ENCODE data around the gene SCUBE1.

SCUBE1 gene

GRCh38 chr22:43235445-43236409 is 107.4 kb downstream of the SCUBE1 start:
- no peak for TF ChIP-seq CTCF (IDR thresholded peaks at IDR 0.05)
- H3K27ac ChIP-seq, result no peak overlapping the region
- peaks cover 7% of the 10 kb centered on the region for H3K27me3 ChIP-seq
- no peaks in the 10 kb centered on the region for H3K9me3 ChIP-seq
- H3K4me1 ChIP-seq (ENCODE audit: control insufficient read depth in 1 of 2, insufficient read depth in 1 of 2, low read depth in 1 of 2, low read length in 1 of 2), result peaks cover 0 to 5% of the 10 kb centered on the region in 2 experiments
- H3K4me3 ChIP-seq (ENCODE audit: low read depth in 1 of 2, low read length in 1 of 2), result no peak overlapping the region
- no peaks in the 10 kb centered on the region for H3K36me3 ChIP-seq

GRCh38 chr22:43234264-43234988 is 108.7 kb downstream of the SCUBE1 start:
- Histone ChIP-seq H3K9me3 (no peaks in the 10 kb centered on the region), H3K27ac (no peak overlapping the region), H3K4me1 (ENCODE audit: control insufficient read depth in 1 of 2, insufficient read depth in 1 of 2, low read depth in 1 of 2, low read length in 1 of 2) (peaks cover 0 to 5% of the 10 kb centered on the region in 2 experiments), H3K36me3 (no peaks in the 10 kb centered on the region), H3K27me3 (peaks cover 7% of the 10 kb centered on the region), H3K4me3 (ENCODE audit: low read depth in 1 of 2, low read length in 1 of 2) (no peak overlapping the region)
- TF ChIP-seq CTCF (IDR thresholded peaks at IDR 0.05), result no peak

GRCh38 chr22:43233529-43233928 is 109.6 kb downstream of the SCUBE1 start:
- no peak for TF ChIP-seq CTCF (IDR thresholded peaks at IDR 0.05)
- Histone ChIP-seq H3K4me3 (ENCODE audit: low read depth in 1 of 2, low read length in 1 of 2) (no peak overlapping the region), H3K4me1 (ENCODE audit: control insufficient read depth in 1 of 2, insufficient read depth in 1 of 2, low read depth in 1 of 2, low read length in 1 of 2) (peaks cover 0 to 5% of the 10 kb centered on the region in 2 experiments), H3K27me3 (peaks cover 7% of the 10 kb centered on the region), H3K36me3 (no peaks in the 10 kb centered on the region), H3K27ac (no peak overlapping the region), H3K9me3 (no peaks in the 10 kb centered on the region)

GRCh38 chr22:43232445-43232844 is 110.7 kb downstream of the SCUBE1 start:
- Histone ChIP-seq H3K4me1 (ENCODE audit: control insufficient read depth in 1 of 2, insufficient read depth in 1 of 2, low read depth in 1 of 2, low read length in 1 of 2) (peaks cover 0 to 5% of the 10 kb centered on the region in 2 experiments), H3K36me3 (no peaks in the 10 kb centered on the region), H3K4me3 (ENCODE audit: low read depth in 1 of 2, low read length in 1 of 2) (no peak overlapping the region), H3K27ac (no peak overlapping the region), H3K27me3 (peaks cover 7% of the 10 kb centered on the region), H3K9me3 (no peaks in the 10 kb centered on the region)
- TF ChIP-seq CTCF (IDR thresholded peaks at IDR 0.05), result no peak

GRCh38 chr22:43231724-43232034 is 111.5 kb downstream of the SCUBE1 start:
- Histone ChIP-seq H3K4me1 (ENCODE audit: control insufficient read depth in 1 of 2, insufficient read depth in 1 of 2, low read depth in 1 of 2, low read length in 1 of 2) (peaks cover 0 to 5% of the 10 kb centered on the region in 2 experiments), H3K27ac (no peak overlapping the region), H3K4me3 (ENCODE audit: low read depth in 1 of 2, low read length in 1 of 2) (no peak overlapping the region), H3K27me3 (peaks cover 7% of the 10 kb centered on the region), H3K9me3 (no peaks in the 10 kb centered on the region), H3K36me3 (no peaks in the 10 kb centered on the region)
- TF ChIP-seq CTCF (IDR thresholded peaks at IDR 0.05), result no peak
